CD1c-positive myeloid dendritic cell (primary cell): ENCODE results near the gene OPN1SW.

Experiments used
- DNase-seq: peaks from one replicate; pipeline ENCODE4 v3.0.0-alpha.2; 2016; ENCODE audit errors: extremely low spot score

Gene OPN1SW

GRCh38 chr7:128759242-128759641 lies 16.4 kb downstream of the OPN1SW start:
- no peak for DNase-seq

- DNase-seq: no peak
Measured at GRCh38 chr7:128758553-128758952, 17.0 kb downstream of the OPN1SW start.

GRCh38 chr7:128757203-128757602 lies 18.4 kb downstream of the OPN1SW start:
- no peak for DNase-seq

- DNase-seq: no peak
Measured at GRCh38 chr7:128755819-128756476, 19.6 kb downstream of the OPN1SW start.

GRCh38 chr7:128755075-128755818 lies 20.3 kb downstream of the OPN1SW start:
- no peak for DNase-seq

GRCh38 chr7:128752251-128752650 lies 23.3 kb downstream of the OPN1SW start:
- no peak for DNase-seq

GRCh38 chr7:128747327-128748079 lies 28.1 kb downstream of the OPN1SW start:
- DNase-seq: no peak

GRCh38 chr7:128745706-128746105 lies 29.9 kb downstream of the OPN1SW start:
- no peak for DNase-seq

GRCh38 chr7:128744366-128744905 lies 31.2 kb downstream of the OPN1SW start:
- DNase-seq: no peak

GRCh38 chr7:128743112-128743772 lies 32.4 kb downstream of the OPN1SW start:
- peak; percentile 56 for DNase-seq

GRCh38 chr7:128742206-128742605 lies 33.4 kb downstream of the OPN1SW start:
- DNase-seq: no peak

GRCh38 chr7:128741491-128741890 lies 34.1 kb downstream of the OPN1SW start:
- no peak for DNase-seq

GRCh38 chr7:128740996-128741395 lies 34.6 kb downstream of the OPN1SW start:
- no peak for DNase-seq

- no peak for DNase-seq
Measured at GRCh38 chr7:128739990-128740682, 35.5 kb downstream of the OPN1SW start.

GRCh38 chr7:128739048-128739962 lies 36.3 kb downstream of the OPN1SW start, which contains the start of gene CALU:
Gene CALU, plus strand, starts transcription at chr7:128739359. Its CDS starts 9,225 bp downstream, at chr7:128748584.
- peak; percentile 97 for DNase-seq

- DNase-seq: no peak
Measured at GRCh38 chr7:128738570-128739047, 37.0 kb downstream of the OPN1SW start.

GRCh38 chr7:128737867-128738385 lies 37.7 kb downstream of the OPN1SW start:
- DNase-seq: peak; percentile 37

GRCh38 chr7:128737441-128737840 lies 38.2 kb downstream of the OPN1SW start:
- DNase-seq: no peak

- DNase-seq: peak; percentile 48
Measured at GRCh38 chr7:128735436-128735835, 40.2 kb downstream of the OPN1SW start.

- peak; percentile 43 for DNase-seq
Measured at GRCh38 chr7:128734890-128735289, 40.7 kb downstream of the OPN1SW start.
